Ishikawa (cell line): ENCODE measurements around the gene ACER2.

Experiments
- CEBPB ChIP-seq: IDR thresholded peaks from 2 replicates; pipeline ENCODE4 v1.6.1; 2012
- CREB1 ChIP-seq: IDR thresholded peaks from 2 replicates; pipeline ENCODE4 v1.6.1; 2012; ENCODE audit warnings: low read depth
- EGR1 ChIP-seq: IDR thresholded peaks from 2 replicates; pipeline ENCODE4 v1.6.1; 2012
- EP300 ChIP-seq: IDR thresholded peaks from 2 replicates; pipeline ENCODE4 v1.6.1; 2012; ENCODE audit warnings: borderline replicate concordance
- FOXM1 ChIP-seq: IDR thresholded peaks from 2 replicates; pipeline ENCODE4 v1.6.1; 2012; ENCODE audit warnings: low read depth, borderline replicate concordance
- NFIC ChIP-seq: IDR thresholded peaks from 2 replicates; pipeline ENCODE4 v1.6.1; 2012
- RAD21 ChIP-seq: IDR thresholded peaks from 2 replicates; pipeline ENCODE4 v1.6.1; 2012; ENCODE audit warnings: low read depth
- TAF1 ChIP-seq: IDR thresholded peaks from 2 replicates; pipeline ENCODE4 v1.6.1; 2012; ENCODE audit warnings: low read depth, mild to moderate bottlenecking
- TCF12 ChIP-seq: IDR thresholded peaks from 2 replicates; pipeline ENCODE4 v1.6.1; 2012; ENCODE audit warnings: low read depth
- TEAD4 ChIP-seq: IDR thresholded peaks from 2 replicates; pipeline ENCODE4 v1.6.1; 2012
- USF1 ChIP-seq: IDR thresholded peaks from 2 replicates; pipeline ENCODE4 v1.6.1; 2012
- YY1 ChIP-seq: IDR thresholded peaks from 2 replicates; pipeline ENCODE4 v1.6.1; 2012; ENCODE audit warnings: low read depth
- ZBTB7A ChIP-seq: IDR thresholded peaks from 2 replicates; pipeline ENCODE4 v1.6.1; 2012; ENCODE audit warnings: low read depth
- TF ChIP-seq, protein P1 (sequence below): IDR thresholded peaks from 2 replicates; pipeline ENCODE4 v1.6.1; 2012
- TF ChIP-seq, protein P2 (sequence below): IDR thresholded peaks from 2 replicates; pipeline ENCODE4 v1.6.1; 2012; ENCODE audit warnings: low read depth, mild to moderate bottlenecking

ACER2 gene

DNA sequence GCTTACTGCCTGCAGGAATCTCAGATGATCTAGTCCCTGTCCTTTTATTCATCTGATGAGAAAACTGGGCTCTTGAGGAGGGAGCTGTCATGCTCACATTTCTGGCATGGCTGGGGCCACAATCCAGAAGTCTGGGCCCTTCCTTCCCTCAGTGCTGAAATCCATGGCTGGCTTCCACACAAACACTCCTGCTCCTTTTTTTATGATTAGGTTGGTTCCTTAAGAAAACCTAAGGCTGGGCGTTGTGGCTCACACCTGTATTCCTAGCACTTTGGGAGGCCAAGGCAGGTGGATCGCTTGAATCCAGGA is 1.3 kb downstream of the ACER2 start:
- TF ChIP-seq EGR1 (no peak), TCF12 (no peak), TAF1 (no peak), CEBPB (no peak), NFIC (no peak)

- TF ChIP-seq EP300 (no peak), EGR1 (no peak), CEBPB (no peak), RAD21 (no peak), TEAD4 (no peak), ZBTB7A (no peak), NFIC (no peak), CREB1 (no peak), TAF1 (no peak), TCF12 (no peak), FOXM1 (no peak), USF1 (no peak), YY1 (no peak)
- TF ChIP-seq, protein P1, sequence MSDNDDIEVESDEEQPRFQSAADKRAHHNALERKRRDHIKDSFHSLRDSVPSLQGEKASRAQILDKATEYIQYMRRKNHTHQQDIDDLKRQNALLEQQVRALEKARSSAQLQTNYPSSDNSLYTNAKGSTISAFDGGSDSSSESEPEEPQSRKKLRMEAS = no peak
- TF ChIP-seq, protein P2, sequence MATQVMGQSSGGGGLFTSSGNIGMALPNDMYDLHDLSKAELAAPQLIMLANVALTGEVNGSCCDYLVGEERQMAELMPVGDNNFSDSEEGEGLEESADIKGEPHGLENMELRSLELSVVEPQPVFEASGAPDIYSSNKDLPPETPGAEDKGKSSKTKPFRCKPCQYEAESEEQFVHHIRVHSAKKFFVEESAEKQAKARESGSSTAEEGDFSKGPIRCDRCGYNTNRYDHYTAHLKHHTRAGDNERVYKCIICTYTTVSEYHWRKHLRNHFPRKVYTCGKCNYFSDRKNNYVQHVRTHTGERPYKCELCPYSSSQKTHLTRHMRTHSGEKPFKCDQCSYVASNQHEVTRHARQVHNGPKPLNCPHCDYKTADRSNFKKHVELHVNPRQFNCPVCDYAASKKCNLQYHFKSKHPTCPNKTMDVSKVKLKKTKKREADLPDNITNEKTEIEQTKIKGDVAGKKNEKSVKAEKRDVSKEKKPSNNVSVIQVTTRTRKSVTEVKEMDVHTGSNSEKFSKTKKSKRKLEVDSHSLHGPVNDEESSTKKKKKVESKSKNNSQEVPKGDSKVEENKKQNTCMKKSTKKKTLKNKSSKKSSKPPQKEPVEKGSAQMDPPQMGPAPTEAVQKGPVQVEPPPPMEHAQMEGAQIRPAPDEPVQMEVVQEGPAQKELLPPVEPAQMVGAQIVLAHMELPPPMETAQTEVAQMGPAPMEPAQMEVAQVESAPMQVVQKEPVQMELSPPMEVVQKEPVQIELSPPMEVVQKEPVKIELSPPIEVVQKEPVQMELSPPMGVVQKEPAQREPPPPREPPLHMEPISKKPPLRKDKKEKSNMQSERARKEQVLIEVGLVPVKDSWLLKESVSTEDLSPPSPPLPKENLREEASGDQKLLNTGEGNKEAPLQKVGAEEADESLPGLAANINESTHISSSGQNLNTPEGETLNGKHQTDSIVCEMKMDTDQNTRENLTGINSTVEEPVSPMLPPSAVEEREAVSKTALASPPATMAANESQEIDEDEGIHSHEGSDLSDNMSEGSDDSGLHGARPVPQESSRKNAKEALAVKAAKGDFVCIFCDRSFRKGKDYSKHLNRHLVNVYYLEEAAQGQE = no peak
Measured at GRCh38 chr9:19410594-19410993, 1.8 kb downstream of the ACER2 start.

- TF ChIP-seq RAD21 = no peak
Measured at GRCh38 chr9:19411316-19411715, 2.5 kb downstream of the ACER2 start.

- TF ChIP-seq, protein P1 = no peak
- TF ChIP-seq RAD21 (no peak), TCF12 (no peak), ZBTB7A (no peak), EP300 (no peak), YY1 (no peak), FOXM1 (no peak), TEAD4 (no peak), NFIC (no peak), TAF1 (no peak)
- TF ChIP-seq, protein P2 = no peak
Measured at GRCh38 chr9:19416143-19416542, 7.3 kb downstream of the ACER2 start.

DNA sequence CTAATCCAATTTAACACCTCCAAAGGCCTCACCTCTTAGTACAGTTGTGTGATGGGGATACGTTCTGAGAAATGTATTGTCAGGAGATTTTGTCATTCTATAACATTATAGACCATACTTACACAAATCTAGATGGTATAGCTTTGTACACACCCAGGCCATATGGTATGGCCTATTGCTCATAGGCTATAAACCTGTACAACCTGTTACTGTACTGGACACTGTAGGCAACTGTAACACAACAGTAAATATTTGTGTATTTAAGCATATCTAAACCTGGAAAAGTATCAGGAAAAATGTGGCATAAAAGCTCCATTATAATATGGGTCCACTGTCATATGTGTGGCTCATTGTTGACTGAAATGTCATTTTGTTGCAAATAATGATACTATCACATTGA is 12.1 kb downstream of the ACER2 start:
- TF ChIP-seq TEAD4 (no peak), YY1 (no peak), NFIC (no peak), CEBPB (no peak)
- TF ChIP-seq, protein P2 = no peak

DNA sequence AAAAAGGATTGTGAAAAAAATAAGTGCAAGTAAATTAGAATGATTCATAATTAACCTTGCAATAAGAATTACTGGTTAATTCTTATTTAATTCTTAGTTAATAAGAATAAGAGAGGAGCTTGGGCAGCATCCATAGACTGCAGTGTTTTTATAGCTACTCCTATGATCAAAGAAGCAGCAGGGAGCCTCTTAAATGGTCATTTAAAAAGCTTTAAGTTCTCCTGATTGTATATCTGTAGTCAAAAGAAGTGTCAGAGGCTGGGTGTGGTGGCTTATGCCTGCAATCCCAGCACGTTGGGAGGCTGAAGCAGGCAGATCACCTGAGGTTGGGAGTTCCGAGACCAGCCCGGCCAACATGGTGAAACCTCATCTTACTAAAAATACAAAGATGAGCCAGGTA is 14.4 kb downstream of the ACER2 start:
- TF ChIP-seq TAF1 (no peak), CEBPB (no peak), EGR1 (no peak), FOXM1 (no peak), CREB1 (no peak), ZBTB7A (no peak), RAD21 (no peak), TCF12 (no peak), NFIC (no peak), TEAD4 (no peak), EP300 (no peak), YY1 (no peak), USF1 (no peak)
- TF ChIP-seq, protein P1 = no peak
- TF ChIP-seq, protein P2 = no peak
